MCF 10A (cell line): ENCODE results near the gene WWOX. TPM values are rescaled to one million over a fixed set of nuclear protein-coding genes. Genes with fewer than 3 reads are reported as not detected.

ENCODE experiments used
- BruUV-seq: library from RNA; stranded (reverse); fragments of 400-500 nt; replicated peaks from 2 replicates; lab custom pipeline; 2021; lab: Mats Ljungman, UMichigan
- CTCF ChIA-PET: fragments of 300-600 bp; sonication (Branson Sonifier 250); formaldehyde crosslinking; extraction: SDS; loops from one replicate; lab custom pipeline; 2021; ENCODE audit warnings: antibody characterized with exemption, inconsistent platforms; lab: Yijun Ruan, JAX
- POLR2A ChIA-PET: fragments of 300-600, 350-650 bp; sonication (Branson Sonifier 250); formaldehyde crosslinking; extraction: SDS; loops from one replicate; lab custom pipeline; 2020; ENCODE audit warnings: antibody characterized with exemption, inconsistent platforms; lab: Yijun Ruan, JAX
- DNase-seq: peaks from one replicate; pipeline ENCODE4 v3.0.0-alpha.2; 2018; ENCODE audit not compliant: unreplicated experiment
- H3K27ac Mint-ChIP-seq: one replicate; pipeline ENCODE4 v1.8.0; 2022; ENCODE audit warnings: mild to moderate bottlenecking, low read depth, mixed read lengths; ENCODE audit not compliant: unreplicated experiment
- H3K27me3 Mint-ChIP-seq: one replicate; pipeline ENCODE4 v1.8.0; 2022; ENCODE audit warnings: mixed read lengths; ENCODE audit not compliant: insufficient read depth, unreplicated experiment
- H3K36me3 Mint-ChIP-seq: one replicate; pipeline ENCODE4 v1.8.0; 2022; ENCODE audit warnings: mild to moderate bottlenecking, moderate library complexity, mixed read lengths; ENCODE audit not compliant: insufficient read depth, unreplicated experiment
- H3K4me1 Mint-ChIP-seq: one replicate; pipeline ENCODE4 v1.8.0; 2022; ENCODE audit warnings: mixed read lengths; ENCODE audit not compliant: insufficient read depth, unreplicated experiment
- H3K4me3 Mint-ChIP-seq: one replicate; pipeline ENCODE4 v1.8.0; 2022; ENCODE audit warnings: mild to moderate bottlenecking, moderate library complexity, mixed read lengths; ENCODE audit not compliant: unreplicated experiment
- H3K9me3 Mint-ChIP-seq: one replicate; pipeline ENCODE4 v1.8.0; 2022; ENCODE audit warnings: mixed read lengths; ENCODE audit not compliant: unreplicated experiment
- intact Hi-C: fragments of 100-400 bp; cut with micrococcal nuclease; formaldehyde crosslinking; loops from 2 replicates; pipeline ENCODE4 v1.14.1; 2022
- total RNA-seq: library from RNA; stranded (reverse); gene quantifications from 2 replicates; pipeline ENCODE4 v1.2.3, GENCODE V29; 2022
- TF ChIP-seq, protein P1 (sequence below): fragments of 200-600 bp; IDR thresholded peaks from one replicate; pipeline ENCODE4 v1.8.0; 2022; ENCODE audit warnings: antibody characterized with exemption, mild to moderate bottlenecking; ENCODE audit not compliant: unreplicated experiment

WWOX gene
- total RNA-seq, 1 experiment from 2014 or later: 18.1 TPM

DNA sequence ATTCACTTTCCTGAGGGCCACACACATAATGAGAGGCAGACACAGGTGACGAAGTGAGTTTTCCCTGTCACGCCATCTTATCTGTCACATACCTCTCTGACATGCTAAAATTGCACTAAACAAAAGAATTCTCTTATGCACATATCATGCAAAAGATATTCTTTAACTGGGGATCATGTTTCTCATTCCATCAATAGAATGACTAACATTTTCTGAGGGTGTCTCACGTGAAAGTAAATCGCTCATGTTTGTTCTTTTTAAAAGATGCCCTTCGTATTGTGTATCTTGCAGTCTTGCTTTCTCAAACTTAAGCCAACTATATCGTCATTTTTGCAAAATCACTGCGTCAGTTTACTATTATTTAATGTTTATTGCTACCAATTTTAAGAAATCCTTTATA is 306.4 kb downstream of the WWOX start:
- ChIA-PET CTCF (interaction anchor here (0.6 to 0.8 kb wide), 2 partner anchors 98 to 1719 kb away, joined by 3 to 4 read pairs; no protein-coding TSS in a partner anchor), POLR2A (no interaction called here)
- Mint-ChIP-seq H3K36me3 (no peaks in the 10 kb centered on the region), H3K9me3 (peaks cover 11% of the 10 kb centered on the region), H3K27ac (no peak overlapping the region), H3K4me1 (no peaks in the 10 kb centered on the region), H3K4me3 (no peak overlapping the region), H3K27me3 (no peaks in the 10 kb centered on the region)
- no peak for DNase-seq
- TF ChIP-seq, protein P1, sequence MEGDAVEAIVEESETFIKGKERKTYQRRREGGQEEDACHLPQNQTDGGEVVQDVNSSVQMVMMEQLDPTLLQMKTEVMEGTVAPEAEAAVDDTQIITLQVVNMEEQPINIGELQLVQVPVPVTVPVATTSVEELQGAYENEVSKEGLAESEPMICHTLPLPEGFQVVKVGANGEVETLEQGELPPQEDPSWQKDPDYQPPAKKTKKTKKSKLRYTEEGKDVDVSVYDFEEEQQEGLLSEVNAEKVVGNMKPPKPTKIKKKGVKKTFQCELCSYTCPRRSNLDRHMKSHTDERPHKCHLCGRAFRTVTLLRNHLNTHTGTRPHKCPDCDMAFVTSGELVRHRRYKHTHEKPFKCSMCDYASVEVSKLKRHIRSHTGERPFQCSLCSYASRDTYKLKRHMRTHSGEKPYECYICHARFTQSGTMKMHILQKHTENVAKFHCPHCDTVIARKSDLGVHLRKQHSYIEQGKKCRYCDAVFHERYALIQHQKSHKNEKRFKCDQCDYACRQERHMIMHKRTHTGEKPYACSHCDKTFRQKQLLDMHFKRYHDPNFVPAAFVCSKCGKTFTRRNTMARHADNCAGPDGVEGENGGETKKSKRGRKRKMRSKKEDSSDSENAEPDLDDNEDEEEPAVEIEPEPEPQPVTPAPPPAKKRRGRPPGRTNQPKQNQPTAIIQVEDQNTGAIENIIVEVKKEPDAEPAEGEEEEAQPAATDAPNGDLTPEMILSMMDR: no peak
- no TSS peak for BruUV-seq
- intact Hi-C loops: no loop called here

DNA sequence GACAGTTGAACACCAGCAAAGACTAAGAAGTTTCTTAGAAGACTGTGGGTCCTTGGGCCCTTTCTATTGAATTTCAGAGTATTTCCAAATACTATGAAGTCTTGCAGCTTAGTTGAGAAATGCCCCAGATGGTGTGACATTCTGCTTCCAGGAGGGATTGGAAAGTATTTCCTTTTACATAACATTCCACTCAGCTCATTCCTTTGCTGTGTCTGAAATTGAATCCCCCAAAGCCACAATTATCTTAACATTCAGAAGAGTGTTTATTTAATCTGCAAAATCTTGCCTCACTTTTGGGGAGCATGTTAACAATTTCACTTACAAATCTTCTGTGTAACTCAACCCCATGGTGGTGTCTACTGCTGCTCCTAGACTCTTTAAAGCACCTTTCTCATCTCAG is 307.7 kb downstream of the WWOX start:
- Mint-ChIP-seq H3K4me1 (no peaks in the 10 kb centered on the region), H3K27me3 (no peaks in the 10 kb centered on the region), H3K36me3 (no peaks in the 10 kb centered on the region), H3K9me3 (peaks cover 16% of the 10 kb centered on the region), H3K4me3 (no peak overlapping the region), H3K27ac (no peak overlapping the region)
- no peak for DNase-seq
- intact Hi-C loops: no loop called here
- TF ChIP-seq, protein P1: no peak
- CTCF ChIA-PET: interaction anchor here (0.6 kb wide), 1 partner anchor 167 kb away, joined by 3 read pairs; no protein-coding TSS in a partner anchor
- no TSS peak for BruUV-seq
- POLR2A ChIA-PET: no interaction called here

- Mint-ChIP-seq H3K27me3 (no peaks in the 10 kb centered on the region), H3K36me3 (no peaks in the 10 kb centered on the region), H3K9me3 (peaks cover 29% of the 10 kb centered on the region), H3K4me1 (no peaks in the 10 kb centered on the region), H3K4me3 (no peak overlapping the region), H3K27ac (no peak overlapping the region)
- ChIA-PET CTCF (interaction anchor here (0.7 to 1.1 kb wide), 4 partner anchors 22 to 36 kb away, joined by 3 to 4 read pairs (median 3); no protein-coding TSS in a partner anchor), POLR2A (no interaction called here)
- intact Hi-C loops: no loop called here
- no peak for DNase-seq
- TF ChIP-seq, protein P1: no peak
- no TSS peak for BruUV-seq
Observed at GRCh38 chr16:78413651-78414050, 314.2 kb downstream of the WWOX start.

- intact Hi-C loops: no loop called here
- H3K27ac Mint-ChIP-seq: no peak overlapping the region
- H3K4me1 Mint-ChIP-seq: no peaks in the 10 kb centered on the region
- H3K27me3 Mint-ChIP-seq: no peaks in the 10 kb centered on the region
- TF ChIP-seq, protein P1: no peak
- ChIA-PET CTCF (no interaction called here), POLR2A (no interaction called here)
- DNase-seq: no peak
- peaks cover 22% of the 10 kb centered on the region for H3K9me3 Mint-ChIP-seq
- BruUV-seq: no TSS peak
- no peak overlapping the region for H3K4me3 Mint-ChIP-seq
- no peaks in the 10 kb centered on the region for H3K36me3 Mint-ChIP-seq
Observed at GRCh38 chr16:78415013-78415412, 315.6 kb downstream of the WWOX start.
